GM12865 (cell line): Measurements from ENCODE around the gene GHR.
"Not testable (repeated sequence)": the region's sequence is repeated elsewhere in the genome, so short reads cannot be mapped to it uniquely, and the experiment has no call there.

Experiments
- DNase-seq: peaks from one replicate; pipeline ENCODE4 v3.0.0; 2010; ENCODE audit warnings: low read depth
- H3K4me3 ChIP-seq: 2 replicates; pipeline ENCODE4 v1.5.1; 2011; ENCODE audit warnings: mild to moderate bottlenecking, low read depth, low read length, control low read depth
- TF ChIP-seq, protein P1 (sequence below): IDR thresholded peaks from 2 replicates; pipeline ENCODE4 v1.5.1; 2011; ENCODE audit warnings: low read length, control low read depth, low read depth, inconsistent platforms; ENCODE audit not compliant: insufficient read depth; ENCODE audit errors: missing control alignments

The GHR gene

DNA sequence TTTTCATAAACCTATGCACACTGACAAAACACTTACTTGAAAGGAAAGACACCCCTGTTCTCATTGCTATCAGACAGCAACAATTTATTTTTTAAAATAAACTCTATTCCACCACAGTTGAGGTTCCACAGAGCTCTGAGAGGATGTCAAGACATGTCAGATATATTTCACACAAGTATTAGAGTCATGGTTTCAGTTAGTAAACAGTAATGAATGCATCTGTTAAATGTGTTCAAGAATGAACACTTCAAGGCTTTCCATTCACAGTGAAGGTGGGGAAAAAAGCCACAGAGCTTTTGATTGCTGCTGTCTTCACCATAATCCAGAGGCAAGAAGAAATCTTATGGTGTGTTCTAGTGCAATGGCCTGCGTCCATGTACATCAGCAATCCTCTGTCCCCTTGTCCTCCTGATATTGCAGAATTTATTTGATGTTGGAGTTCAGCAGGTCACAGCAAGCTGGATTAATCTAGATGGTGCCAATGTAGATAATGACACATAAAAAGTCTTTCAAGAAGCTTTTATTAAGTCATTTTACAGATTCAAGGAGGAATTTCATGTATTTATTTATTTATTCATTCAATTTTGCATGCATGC lies 146.8 kb downstream of the GHR start:
- no peak for DNase-seq

DNA sequence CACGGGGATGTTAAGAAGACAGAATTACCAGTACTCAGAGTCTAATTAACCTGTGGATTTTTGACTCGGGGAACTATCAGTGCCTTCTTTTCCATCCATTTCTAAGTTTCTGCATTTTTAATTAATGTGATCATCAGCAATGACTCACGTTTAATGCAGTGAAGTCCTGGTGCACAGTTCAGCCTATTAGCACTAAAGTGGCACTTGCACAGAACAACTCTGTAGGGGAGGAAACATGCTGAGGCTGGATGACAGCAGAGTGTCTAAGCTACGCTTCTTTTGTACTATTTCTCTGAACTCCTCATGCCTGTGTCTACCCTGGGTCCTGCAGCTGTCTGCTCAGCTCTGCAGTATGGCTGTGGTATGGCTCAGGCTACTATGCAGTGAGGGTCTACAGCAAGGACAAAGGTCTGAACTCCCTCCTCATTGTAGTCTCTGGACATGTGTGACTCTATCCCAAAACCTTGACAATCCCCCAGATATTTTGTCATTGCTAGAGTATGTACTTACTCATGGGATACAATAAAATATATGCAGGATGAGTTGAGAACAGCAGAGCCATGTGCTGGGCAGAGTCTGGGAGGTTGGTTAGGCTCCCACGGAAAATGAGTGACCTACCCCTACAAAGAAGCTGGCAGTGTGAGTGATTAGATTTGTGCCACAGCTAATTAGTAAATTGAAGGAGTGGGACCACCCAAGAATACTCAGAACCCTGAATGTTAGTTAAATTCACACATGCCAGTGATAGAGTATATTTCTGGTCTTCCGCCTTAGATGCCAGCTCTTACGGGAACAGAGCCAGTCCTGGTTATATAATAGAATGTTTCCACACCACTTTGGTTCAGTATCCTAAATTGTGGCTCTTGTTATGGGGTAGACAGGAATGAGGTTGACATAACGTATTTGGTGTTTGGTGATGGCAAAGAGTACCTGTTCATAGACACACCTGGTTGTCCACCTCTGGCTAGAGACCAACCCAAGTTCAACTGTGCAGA lies 148.0 kb downstream of the GHR start:
- DNase-seq, result no peak
- no peak overlapping the region for H3K4me3 ChIP-seq
- TF ChIP-seq, protein P1, sequence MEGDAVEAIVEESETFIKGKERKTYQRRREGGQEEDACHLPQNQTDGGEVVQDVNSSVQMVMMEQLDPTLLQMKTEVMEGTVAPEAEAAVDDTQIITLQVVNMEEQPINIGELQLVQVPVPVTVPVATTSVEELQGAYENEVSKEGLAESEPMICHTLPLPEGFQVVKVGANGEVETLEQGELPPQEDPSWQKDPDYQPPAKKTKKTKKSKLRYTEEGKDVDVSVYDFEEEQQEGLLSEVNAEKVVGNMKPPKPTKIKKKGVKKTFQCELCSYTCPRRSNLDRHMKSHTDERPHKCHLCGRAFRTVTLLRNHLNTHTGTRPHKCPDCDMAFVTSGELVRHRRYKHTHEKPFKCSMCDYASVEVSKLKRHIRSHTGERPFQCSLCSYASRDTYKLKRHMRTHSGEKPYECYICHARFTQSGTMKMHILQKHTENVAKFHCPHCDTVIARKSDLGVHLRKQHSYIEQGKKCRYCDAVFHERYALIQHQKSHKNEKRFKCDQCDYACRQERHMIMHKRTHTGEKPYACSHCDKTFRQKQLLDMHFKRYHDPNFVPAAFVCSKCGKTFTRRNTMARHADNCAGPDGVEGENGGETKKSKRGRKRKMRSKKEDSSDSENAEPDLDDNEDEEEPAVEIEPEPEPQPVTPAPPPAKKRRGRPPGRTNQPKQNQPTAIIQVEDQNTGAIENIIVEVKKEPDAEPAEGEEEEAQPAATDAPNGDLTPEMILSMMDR, result no peak

More for the DNA sequence above, 146.8 kb downstream of the GHR start:
- H3K4me3 ChIP-seq, result no peak overlapping the region
- TF ChIP-seq, protein P1, result no peak

DNA sequence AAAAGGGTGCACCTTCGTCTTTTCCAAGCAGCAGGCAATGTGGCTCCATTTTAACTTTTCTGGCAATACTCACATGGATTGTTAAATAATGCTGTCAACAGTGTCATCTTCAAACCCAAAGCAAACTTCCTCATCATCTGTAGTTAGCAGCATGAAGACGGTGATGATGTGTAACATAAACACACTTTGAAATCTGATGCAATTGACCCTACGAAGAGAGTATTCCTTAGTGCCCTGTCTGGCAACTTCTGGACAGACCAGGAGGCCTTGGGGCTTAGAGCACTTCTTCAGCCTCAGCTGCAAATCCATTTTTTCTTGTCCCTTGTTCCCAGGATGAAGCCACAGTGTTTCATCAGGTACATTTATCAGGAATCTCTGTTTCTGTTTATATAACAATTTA lies 149.1 kb downstream of the GHR start:
- TF ChIP-seq, protein P1, result no peak
- no peak overlapping the region for H3K4me3 ChIP-seq
- DNase-seq, result no peak

DNA sequence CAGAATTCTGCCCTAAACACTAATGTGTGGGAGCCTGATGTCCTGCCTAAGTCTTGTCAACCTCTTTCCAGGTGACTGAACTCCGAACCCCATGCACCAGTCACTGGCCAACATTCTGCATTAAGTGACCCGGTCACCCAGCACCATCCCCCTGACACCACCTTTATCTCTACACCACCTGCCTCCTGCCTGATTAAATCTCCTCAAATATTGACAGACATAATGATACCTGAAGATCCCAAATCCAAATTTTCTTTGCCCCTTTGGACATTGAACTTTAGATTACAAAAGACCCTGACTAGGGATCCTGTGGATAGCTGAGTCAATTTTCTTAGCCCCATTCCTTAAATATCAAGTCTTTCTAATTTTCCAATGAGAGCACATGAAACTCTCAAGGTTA lies 150.1 kb downstream of the GHR start:
- DNase-seq, result no peak
- H3K4me3 ChIP-seq, result no peak overlapping the region
- TF ChIP-seq, protein P1, result no peak

DNA sequence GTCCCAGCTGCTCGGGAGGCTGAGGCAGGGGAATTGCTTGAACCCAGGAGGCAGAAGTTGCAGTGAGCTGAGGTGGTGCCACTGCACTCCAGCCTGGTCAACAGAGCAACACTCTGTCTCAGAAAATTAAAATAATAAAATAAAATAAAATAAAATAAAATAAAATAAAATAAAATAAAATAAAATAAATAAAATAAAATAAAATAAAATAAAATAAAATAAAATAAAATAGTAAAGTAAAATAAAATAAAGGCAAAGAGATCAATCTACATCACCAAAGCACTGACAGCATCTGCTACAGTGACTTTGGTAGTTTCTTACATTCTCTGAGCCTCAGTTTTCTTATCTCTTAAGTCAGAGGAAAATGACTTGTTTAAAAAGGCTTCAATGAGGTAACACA lies 152.7 kb downstream of the GHR start:
- DNase-seq, H3K4me3 ChIP-seq: not testable (repeated sequence)

DNA sequence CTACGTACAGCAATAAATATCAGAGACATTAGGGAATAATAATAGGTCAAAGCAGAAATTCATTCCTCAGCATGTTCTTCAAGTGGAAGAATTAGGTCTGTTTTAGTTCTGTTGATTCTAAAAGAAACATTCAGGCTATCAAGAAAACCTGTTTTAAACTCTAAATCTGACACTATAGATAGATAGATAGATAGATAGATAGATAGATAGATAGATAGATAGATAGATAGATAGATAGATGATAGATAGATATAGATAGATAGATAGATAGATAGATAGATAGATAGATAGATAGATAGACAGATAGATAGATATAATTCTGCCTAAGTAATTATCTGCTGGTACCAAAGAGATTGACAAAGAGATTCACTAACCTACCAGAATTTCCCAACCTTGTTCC lies 155.7 kb downstream of the GHR start:
- H3K4me3 ChIP-seq, DNase-seq: not testable (repeated sequence)

DNA sequence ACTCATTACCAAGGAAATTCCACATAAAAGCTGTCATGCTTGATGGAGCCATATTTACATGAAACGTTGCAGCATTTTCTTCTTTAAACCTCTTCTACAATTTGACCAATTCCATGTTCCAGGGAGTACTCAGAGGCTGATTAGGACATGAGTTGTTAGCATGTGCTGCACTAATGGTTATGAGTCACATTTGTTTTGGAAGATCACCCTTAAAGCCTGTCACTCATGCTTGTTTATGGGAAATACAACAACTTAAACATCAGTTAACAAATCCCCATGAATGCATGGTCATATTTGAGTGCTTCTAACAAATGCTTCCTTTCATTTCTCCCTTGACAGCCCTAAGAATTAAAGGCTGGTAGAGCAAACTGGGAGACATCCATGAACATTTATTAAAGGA lies 156.1 kb downstream of the GHR start:
- TF ChIP-seq, protein P1, result no peak
- no peak for DNase-seq
- no peak overlapping the region for H3K4me3 ChIP-seq

DNA sequence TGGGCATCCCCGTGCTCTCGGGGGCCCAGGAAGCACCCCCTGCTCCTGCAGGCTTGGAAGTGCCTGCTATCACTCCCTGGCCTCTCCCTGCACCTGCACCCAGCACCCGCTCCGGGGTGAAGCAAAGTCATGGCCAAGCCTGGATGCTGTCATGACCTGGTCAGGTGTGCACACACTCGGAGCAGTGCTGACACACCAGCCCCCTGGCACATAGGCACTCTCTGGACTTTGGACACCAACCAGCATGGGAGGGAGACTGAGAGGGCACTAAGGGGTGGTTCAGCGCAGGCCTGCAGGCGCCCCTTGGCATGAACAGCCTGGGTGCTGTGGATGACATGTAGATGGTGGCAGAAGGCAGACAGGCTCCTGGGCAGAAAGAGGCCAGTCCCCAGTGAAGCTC lies 158.6 kb downstream of the GHR start:
- no peak overlapping the region for H3K4me3 ChIP-seq
- TF ChIP-seq, protein P1, result no peak
- DNase-seq, result no peak
